GM12878 (cell line): ENCODE results near the gene GALNT6. TPM values are rescaled to one million over a fixed set of nuclear protein-coding genes. Genes with fewer than 3 reads are reported as not detected.

Source experiments
- ATAC-seq: fragments of 200-7000 bp; cut with Tn5 transposase; 3 replicates; pipeline ENCODE4 v1.9.1; 2020; ENCODE audit warnings: mild to moderate bottlenecking, moderate library complexity
- BruUV-seq: library from RNA; stranded (reverse); fragments of 400-500 nt; replicated peaks from 2 replicates; lab custom pipeline; 2021; lab: Mats Ljungman, UMichigan
- CTCF ChIA-PET: fragments of 300-600 bp; sonication (Branson Sonifier 250); formaldehyde crosslinking; extraction: SDS; loops from one replicate; lab custom pipeline; 2021; ENCODE audit warnings: inconsistent platforms; lab: Yijun Ruan, JAX
- POLR2A ChIA-PET: fragments of 350-600 bp; formaldehyde crosslinking; extraction: SDS; loops from one replicate; lab custom pipeline; 2021; ENCODE audit warnings: inconsistent platforms; lab: Charles Lee
- RAD21 ChIA-PET: fragments of 300-600 bp; sonication (Branson Sonifier 250); formaldehyde crosslinking; loops from one replicate; lab custom pipeline; 2023; ENCODE audit warnings: antibody characterized with exemption; ENCODE audit not compliant: unreplicated experiment; lab: Charles Lee
- SMC1A ChIA-PET: fragments of 300-600 bp; sonication (Branson Sonifier 250); formaldehyde crosslinking; loops from one replicate; lab custom pipeline; 2023; ENCODE audit not compliant: unreplicated experiment, uncharacterized antibody; lab: Charles Lee
- DNase-seq: peaks from one replicate; pipeline ENCODE4 v3.0.0-alpha.2; 2011; ENCODE audit warnings: low read depth, low spot score
- FAIRE-seq: peaks from 3 replicates; lab custom pipeline; 2011; peaks lifted over from hg19 to GRCh38; lab: Jason Lieb, UNC
- H2AFZ ChIP-seq: 2 replicates; pipeline ENCODE4 v1.6.0; 2011; ENCODE audit warnings: low read depth, low read length, control low read depth; ENCODE audit not compliant: control insufficient read depth
- H3K27ac ChIP-seq: 2 replicates; pipeline ENCODE4 v1.5.1; 2011; ENCODE audit warnings: control low read depth; ENCODE audit not compliant: control insufficient read depth, insufficient read depth
- H3K27me3 ChIP-seq, 2 experiments: replicated peaks in 1 of 2; 2 replicates each; pipeline versions ENCODE4 v1.6.0 to v1.6.1; 2011; ENCODE audit warnings: low read length in 1 of 2; ENCODE audit not compliant: control insufficient read depth in 2 of 2, insufficient read depth in 2 of 2
- H3K36me3 ChIP-seq, 2 experiments: 2 replicates each; pipeline ENCODE4 v1.5.1; 2011; ENCODE audit warnings: low read length in 1 of 2; ENCODE audit not compliant: control insufficient read depth in 2 of 2, insufficient read depth in 2 of 2
- H3K4me1 ChIP-seq: 2 replicates; pipeline ENCODE4 v1.6.1; 2011; ENCODE audit warnings: mild to moderate bottlenecking, low read length, moderate library complexity, mixed read lengths; ENCODE audit not compliant: control insufficient read depth, insufficient read depth
- H3K4me2 ChIP-seq: 2 replicates; pipeline ENCODE4 v1.6.0; 2011; ENCODE audit warnings: control low read depth; ENCODE audit not compliant: control insufficient read depth, insufficient read depth
- H3K4me3 ChIP-seq: fragments of 200-600 bp; sonication (generic); 2 replicates; pipeline ENCODE4 v1.5.1; 2016
- H3K79me2 ChIP-seq: 2 replicates; pipeline ENCODE4 v1.6.0; 2011; ENCODE audit warnings: low read length; ENCODE audit not compliant: control insufficient read depth, insufficient read depth
- H3K9ac ChIP-seq: 2 replicates; pipeline ENCODE4 v1.8.0; 2011; ENCODE audit warnings: low read length, control low read depth, mixed read lengths; ENCODE audit not compliant: control insufficient read depth, insufficient read depth
- H3K9me3 ChIP-seq: replicated peaks from 3 replicates; pipeline ENCODE4 v1.5.1; 2011; ENCODE audit warnings: mild to moderate bottlenecking, low read length; ENCODE audit not compliant: control insufficient read depth, insufficient read depth
- H4K20me1 ChIP-seq: 2 replicates; pipeline ENCODE4 v1.6.0; 2011; ENCODE audit not compliant: control insufficient read depth, insufficient read depth
- EED ChIP-seq: sonication (generic); IDR thresholded peaks from 2 replicates; pipeline ENCODE4 v1.6.1; 2016; ENCODE audit warnings: antibody characterized with exemption, low read depth
- FOS ChIP-seq: IDR thresholded peaks from 3 replicates; pipeline ENCODE4 v1.6.1; 2011; ENCODE audit warnings: borderline replicate concordance; ENCODE audit not compliant: insufficient read length; ENCODE audit errors: extremely low read depth
- PML ChIP-seq: IDR thresholded peaks from 2 replicates; pipeline ENCODE4 v1.6.1; 2012; ENCODE audit warnings: low read length, inconsistent platforms
- RAD21 ChIP-seq: IDR thresholded peaks from 2 replicates; pipeline ENCODE4 v1.6.1; 2011; ENCODE audit warnings: mild to moderate bottlenecking, low read depth, low read length, moderate library complexity; ENCODE audit not compliant: insufficient read depth
- SMC3 ChIP-seq: IDR thresholded peaks from 2 replicates; pipeline ENCODE4 v1.6.1; 2011; ENCODE audit warnings: low read length, improper control_type of control experiment, borderline replicate concordance
- SPI1 ChIP-seq: IDR thresholded peaks from 2 replicates; pipeline ENCODE4 v1.6.1; 2011; ENCODE audit warnings: low read depth, mild to moderate bottlenecking, low read length, moderate library complexity, borderline replicate concordance; ENCODE audit not compliant: insufficient read depth
- TCF3 ChIP-seq: IDR thresholded peaks from 2 replicates; pipeline ENCODE4 v1.6.1; 2012; ENCODE audit warnings: low read depth, mild to moderate bottlenecking, low read length, borderline replicate concordance; ENCODE audit not compliant: insufficient read depth
- WGBS: methylation state at CpG from one replicate; pipeline ENCODE4 v1.1.6; 2016; ENCODE audit warnings: low lambda C conversion rate; ENCODE audit not compliant: insufficient replicate concordance, insufficient coverage; ENCODE audit errors: missing lambda C conversion rate; 5-methylcytosine and 5-hydroxymethylcytosine counted together
- in situ Hi-C: fragments of 300-500 bp; cut with MboI; formaldehyde crosslinking; loops from 9 replicates; pipeline ENCODE4 v1.14.3; 2018; ENCODE audit warnings: mixed read lengths
- intact Hi-C: fragments of 100-400 bp; cut with micrococcal nuclease; formaldehyde crosslinking; loops from one replicate; pipeline ENCODE4 v1.14.2; 2022; ENCODE audit not compliant: unreplicated experiment
- polyA plus RNA-seq, 11 experiments: library from polyadenylated mRNA; depleted of rRNA in 4 of 11; unstranded in 6 of 11; stranded (reverse) in 5 of 11; fragments of >200 nt; fragmentation: Nextera tagmentation in 4 of 11; fragmentation: Illumina TruSeq in 1 of 11; extraction: Ambion mirVana in 4 of 11; extraction: Trizol in 1 of 11; gene quantifications; 1 replicate in 1 of 11; 2 replicates in 10 of 11; pipeline versions ENCODE4 v1.2.1 to v1.2.3, GENCODE V29; 2011 to 2016; ENCODE audit warnings: inconsistent platforms in 2 of 11, missing spikeins in 2 of 11, low read depth in 1 of 11
- total RNA-seq, 4 experiments: library from RNA; depleted of rRNA in 3 of 4; stranded (reverse); fragments of >200 nt in 3 of 4; fragmentation: Illumina TruSeq in 1 of 4; extraction: Trizol in 1 of 4; gene quantifications; 2 replicates each; pipeline versions ENCODE4 v1.2.1 to v1.2.3, GENCODE V29; 2013 to 2021
- TF ChIP-seq, protein P1 (sequence below): fragments of 450-650 bp; IDR thresholded peaks from 2 replicates; pipeline ENCODE4 v1.6.1; 2017; ENCODE audit warnings: low read depth, mild to moderate bottlenecking, moderate library complexity
- TF ChIP-seq, protein P2 (sequence below), 3 experiments: IDR thresholded peaks in 2 of 3; conservative IDR thresholded peaks in 1 of 3; 2 replicates each; pipeline ENCODE4 v1.5.1; 2011; ENCODE audit warnings: low read depth in 3 of 3, low read length in 3 of 3, mild to moderate bottlenecking in 3 of 3, control low read depth in 2 of 3, moderate library complexity in 2 of 3, inconsistent platforms in 1 of 3, mixed read lengths in 1 of 3; ENCODE audit not compliant: control insufficient read depth in 2 of 3, insufficient read depth in 1 of 3; ENCODE audit errors: extremely low read depth in 1 of 3

The GALNT6 gene
- total and polyA plus RNA-seq, 10 of the 15 experiments (the other 5 are each of a cell fraction or from before 2014, with no cell fraction given) = 6.6 to 40.4 (median 23.7) TPM

GRCh38 chr12:51357374-51358047 is 33.7 kb downstream of the GALNT6 start (continued):
- TF ChIP-seq, protein P1, sequence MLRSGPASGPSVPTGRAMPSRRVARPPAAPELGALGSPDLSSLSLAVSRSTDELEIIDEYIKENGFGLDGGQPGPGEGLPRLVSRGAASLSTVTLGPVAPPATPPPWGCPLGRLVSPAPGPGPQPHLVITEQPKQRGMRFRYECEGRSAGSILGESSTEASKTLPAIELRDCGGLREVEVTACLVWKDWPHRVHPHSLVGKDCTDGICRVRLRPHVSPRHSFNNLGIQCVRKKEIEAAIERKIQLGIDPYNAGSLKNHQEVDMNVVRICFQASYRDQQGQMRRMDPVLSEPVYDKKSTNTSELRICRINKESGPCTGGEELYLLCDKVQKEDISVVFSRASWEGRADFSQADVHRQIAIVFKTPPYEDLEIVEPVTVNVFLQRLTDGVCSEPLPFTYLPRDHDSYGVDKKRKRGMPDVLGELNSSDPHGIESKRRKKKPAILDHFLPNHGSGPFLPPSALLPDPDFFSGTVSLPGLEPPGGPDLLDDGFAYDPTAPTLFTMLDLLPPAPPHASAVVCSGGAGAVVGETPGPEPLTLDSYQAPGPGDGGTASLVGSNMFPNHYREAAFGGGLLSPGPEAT = peak; percentile 85
- TF ChIP-seq SPI1 = peak; percentile 44
- no peak for TF ChIP-seq TCF3

GRCh38 chr12:51351913-51352532 is 39.2 kb downstream of the GALNT6 start:
- FAIRE-seq (no peak), DNase-seq (no peak), ATAC-seq (peak; percentile 60; the same call in 2 of the 3 replicates)
- in situ Hi-C loops = no loop called here
- ChIA-PET RAD21 (interaction anchor here (3.1 kb wide), 1 partner anchor 11 kb away, joined by 12 read pairs; no protein-coding TSS in a partner anchor), POLR2A (no interaction called here), CTCF (interaction anchor here (0.9 to 4.2 kb wide), 8 partner anchors 8 to 526 kb away, joined by 3 to 32 read pairs (median 6); no protein-coding TSS in a partner anchor), SMC1A (interaction anchor here (1.1 to 4.7 kb wide), 2 partner anchors 10 to 44 kb away, joined by 3 to 18 read pairs; no protein-coding TSS in a partner anchor)
- Histone ChIP-seq H3K4me2 (no peak overlapping the region), H3K9ac (no peak overlapping the region), H3K4me1 (peaks cover 3% of the 10 kb centered on the region), H3K9me3 (peaks cover under 1% of the 10 kb centered on the region; the same call in 2 of the 3 replicates), H2AFZ (no peak overlapping the region), H3K79me2 (no peaks in the 10 kb centered on the region), H3K4me3 (no peak overlapping the region), H3K27ac (no peak overlapping the region), H4K20me1 (no peaks in the 10 kb centered on the region), H3K36me3 (no peaks in the 10 kb centered on the region), H3K27me3 (no peaks in the 10 kb centered on the region)
- intact Hi-C loops = no loop called here
- TSS peak; percentile 64 for BruUV-seq
- 80% methylated on average over 11 of the region's 11 CpGs for WGBS
- TF ChIP-seq FOS (no peak), SMC3 (peak; percentile 43), EED (no peak), PML (no peak), RAD21 (peak; percentile 66)
- TF ChIP-seq, protein P2, sequence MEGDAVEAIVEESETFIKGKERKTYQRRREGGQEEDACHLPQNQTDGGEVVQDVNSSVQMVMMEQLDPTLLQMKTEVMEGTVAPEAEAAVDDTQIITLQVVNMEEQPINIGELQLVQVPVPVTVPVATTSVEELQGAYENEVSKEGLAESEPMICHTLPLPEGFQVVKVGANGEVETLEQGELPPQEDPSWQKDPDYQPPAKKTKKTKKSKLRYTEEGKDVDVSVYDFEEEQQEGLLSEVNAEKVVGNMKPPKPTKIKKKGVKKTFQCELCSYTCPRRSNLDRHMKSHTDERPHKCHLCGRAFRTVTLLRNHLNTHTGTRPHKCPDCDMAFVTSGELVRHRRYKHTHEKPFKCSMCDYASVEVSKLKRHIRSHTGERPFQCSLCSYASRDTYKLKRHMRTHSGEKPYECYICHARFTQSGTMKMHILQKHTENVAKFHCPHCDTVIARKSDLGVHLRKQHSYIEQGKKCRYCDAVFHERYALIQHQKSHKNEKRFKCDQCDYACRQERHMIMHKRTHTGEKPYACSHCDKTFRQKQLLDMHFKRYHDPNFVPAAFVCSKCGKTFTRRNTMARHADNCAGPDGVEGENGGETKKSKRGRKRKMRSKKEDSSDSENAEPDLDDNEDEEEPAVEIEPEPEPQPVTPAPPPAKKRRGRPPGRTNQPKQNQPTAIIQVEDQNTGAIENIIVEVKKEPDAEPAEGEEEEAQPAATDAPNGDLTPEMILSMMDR (IDR thresholded peaks at IDR 0.05 in 2 of 3, conservative IDR thresholded peaks at IDR 0.05 in 1 of 3; ENCODE audit: control insufficient read depth in 2 of 3, extremely low read depth in 1 of 3, insufficient read depth in 1 of 3, low read depth in 3 of 3, low read length in 3 of 3) = peak; percentile 50 to 64 (median 64); a peak in 5 of 6 replicates
